NCI-H748 (cell line): ENCODE data around the gene LARGE1.

Experiments
- DNase-seq: peaks from one replicate; lab custom pipeline; 2025; ENCODE audit not compliant: unreplicated experiment; lab: John Stamatoyannopoulos, UW

LARGE1 gene

DNA sequence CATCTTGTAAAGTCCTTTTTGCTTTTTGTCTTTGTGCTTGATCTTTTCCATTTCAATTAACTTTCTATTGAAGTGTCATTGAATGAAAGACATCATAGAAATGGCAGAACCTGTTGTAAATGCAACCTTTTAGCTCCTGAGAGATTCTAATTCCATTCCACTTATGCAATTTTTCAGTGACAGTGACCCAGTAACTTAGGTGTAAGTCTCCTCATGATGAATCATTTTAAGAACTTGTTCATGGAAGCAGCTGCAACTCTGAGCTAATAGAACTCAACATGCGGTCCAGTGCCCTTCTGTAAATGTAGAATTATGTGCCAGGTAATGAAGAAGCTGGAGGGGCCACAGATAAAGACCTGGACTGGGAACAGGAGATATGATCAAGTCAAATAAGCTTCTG, 463.8 kb downstream of the LARGE1 start:
- DNase-seq: no peak

- DNase-seq: no peak
These were observed 465.2 kb downstream of the LARGE1 start for GRCh38 chr22:33455036-33455435.

- no peak for DNase-seq
These were observed 468.3 kb downstream of the LARGE1 start for GRCh38 chr22:33451866-33452469.

DNA sequence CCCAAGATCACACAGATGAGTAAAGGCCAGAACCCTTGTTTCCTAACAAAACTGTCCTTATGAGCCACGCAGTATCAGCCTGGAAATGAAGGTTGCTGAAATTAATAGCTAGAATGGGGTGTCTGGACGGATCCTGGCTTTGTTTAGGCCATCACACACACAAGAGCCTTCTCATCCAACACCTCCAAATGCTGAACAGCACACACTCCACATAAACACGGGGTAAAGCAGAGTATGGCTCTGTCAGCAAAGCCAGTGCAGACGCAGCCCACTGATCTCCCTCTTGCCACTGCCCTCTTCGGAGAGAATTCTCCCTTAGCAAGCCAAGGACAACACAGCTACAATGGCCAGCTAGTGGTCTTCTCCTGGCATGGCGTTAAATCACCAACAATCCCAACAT, 469.5 kb downstream of the LARGE1 start:
- DNase-seq: no peak

DNA sequence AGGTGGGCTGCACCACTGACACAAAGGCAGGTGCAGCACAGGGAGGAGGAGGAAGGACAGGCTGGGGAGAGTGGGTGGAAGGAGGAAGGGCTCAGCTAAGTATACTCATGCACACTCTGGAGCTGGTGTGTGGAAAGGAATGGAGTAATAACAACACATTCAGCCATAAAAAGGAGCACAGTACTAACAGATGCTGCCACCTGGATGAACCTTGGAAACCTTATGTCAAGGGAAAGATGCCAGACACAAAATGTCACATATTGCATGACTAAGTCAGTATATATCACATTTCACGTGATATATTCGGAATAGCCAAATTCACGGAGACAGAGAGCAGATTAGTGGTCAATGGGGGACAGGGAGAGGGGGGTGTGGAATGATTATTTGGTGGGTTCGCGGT, 472.5 kb downstream of the LARGE1 start:
- no peak for DNase-seq

GRCh38 chr22:33443683-33444082, 476.6 kb downstream of the LARGE1 start:
- no peak for DNase-seq

DNA sequence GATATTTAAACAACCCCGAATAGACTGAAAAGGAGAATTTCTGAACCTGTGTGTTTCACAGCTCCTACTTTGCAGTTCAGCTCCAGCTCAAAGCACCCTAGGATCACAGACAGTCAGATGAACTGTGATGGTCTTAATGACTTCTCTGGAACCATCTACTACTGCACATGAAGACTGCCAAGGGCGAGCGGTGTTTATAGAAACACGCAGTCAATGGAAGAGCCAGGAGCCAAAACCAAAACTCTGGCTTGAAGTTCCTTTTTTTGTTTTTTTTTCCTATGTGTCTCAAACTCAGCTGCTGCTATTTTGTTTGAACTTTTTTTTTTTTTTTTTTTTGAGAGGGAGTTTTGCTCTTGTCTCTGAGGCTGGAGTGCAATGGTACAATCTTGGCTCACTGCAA, 479.5 kb downstream of the LARGE1 start:
- DNase-seq: no peak

- no peak for DNase-seq
These were observed 482.0 kb downstream of the LARGE1 start for GRCh38 chr22:33438273-33438672.

GRCh38 chr22:33431300-33431699, 489.0 kb downstream of the LARGE1 start:
- no peak for DNase-seq

GRCh38 chr22:33429281-33429680, 491.0 kb downstream of the LARGE1 start:
- no peak for DNase-seq

DNA sequence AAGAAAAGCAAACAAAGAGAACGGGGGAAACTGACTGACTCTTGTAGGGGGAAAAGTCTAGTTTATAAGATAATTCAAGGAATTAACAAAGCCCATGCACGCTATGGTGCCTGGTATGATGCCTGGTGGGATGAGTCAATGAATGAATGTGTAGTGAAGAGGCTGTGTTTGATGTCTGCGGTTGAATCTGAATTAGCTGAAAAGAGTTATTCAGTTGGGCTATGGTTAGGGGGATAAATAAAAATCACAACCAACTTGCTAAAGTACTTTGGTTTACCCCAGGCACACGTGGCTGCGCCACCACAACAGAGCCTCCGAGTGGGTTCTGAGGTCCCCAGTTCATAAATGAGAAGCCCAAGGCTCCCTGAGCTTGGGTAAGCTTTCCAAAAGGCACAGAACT, 492.8 kb downstream of the LARGE1 start:
- no peak for DNase-seq

DNA sequence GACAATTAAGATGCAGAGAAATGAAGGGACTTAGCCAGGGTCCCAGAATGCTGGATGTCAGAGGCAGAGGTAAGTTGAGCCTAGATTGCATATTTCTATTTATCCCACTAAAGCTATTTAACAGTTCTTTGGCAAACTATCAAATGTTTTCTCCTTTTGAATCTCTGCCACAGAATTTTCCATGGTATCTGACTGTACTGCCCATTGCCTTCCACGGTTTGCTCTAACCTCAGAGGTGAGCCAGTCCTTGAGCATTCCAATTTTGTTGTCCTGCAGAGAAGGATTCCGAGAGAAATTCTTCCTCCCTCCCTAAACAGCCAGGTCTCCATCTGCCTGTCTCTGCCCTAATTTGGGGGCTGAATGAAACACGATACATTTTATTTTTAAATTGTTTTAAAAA, 493.8 kb downstream of the LARGE1 start:
- no peak for DNase-seq

GRCh38 chr22:33421859-33422258, 498.4 kb downstream of the LARGE1 start:
- no peak for DNase-seq

GRCh38 chr22:33418484-33418883, 501.8 kb downstream of the LARGE1 start:
- DNase-seq: no peak

GRCh38 chr22:33415401-33415800, 504.9 kb downstream of the LARGE1 start:
- no peak for DNase-seq

DNA sequence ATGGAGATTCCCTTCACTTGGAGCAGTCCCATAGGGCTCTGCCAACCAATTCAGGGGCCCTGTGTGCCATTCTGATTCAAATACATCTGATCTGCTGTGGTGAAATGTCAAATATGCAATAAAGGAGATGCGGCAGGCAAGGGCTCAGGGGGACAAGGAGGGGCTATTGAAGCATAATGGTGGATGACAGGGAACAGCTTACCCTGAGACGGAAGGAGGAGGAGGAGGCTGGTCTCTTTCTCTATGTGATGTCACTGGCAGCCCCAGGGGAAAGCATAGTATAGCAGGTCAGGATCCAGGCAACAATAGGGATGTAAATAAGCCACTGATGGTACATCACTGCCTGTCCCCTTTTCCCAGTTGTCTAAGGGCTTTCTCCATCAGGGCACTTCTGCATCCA, 511.2 kb downstream of the LARGE1 start:
- DNase-seq: no peak

DNA sequence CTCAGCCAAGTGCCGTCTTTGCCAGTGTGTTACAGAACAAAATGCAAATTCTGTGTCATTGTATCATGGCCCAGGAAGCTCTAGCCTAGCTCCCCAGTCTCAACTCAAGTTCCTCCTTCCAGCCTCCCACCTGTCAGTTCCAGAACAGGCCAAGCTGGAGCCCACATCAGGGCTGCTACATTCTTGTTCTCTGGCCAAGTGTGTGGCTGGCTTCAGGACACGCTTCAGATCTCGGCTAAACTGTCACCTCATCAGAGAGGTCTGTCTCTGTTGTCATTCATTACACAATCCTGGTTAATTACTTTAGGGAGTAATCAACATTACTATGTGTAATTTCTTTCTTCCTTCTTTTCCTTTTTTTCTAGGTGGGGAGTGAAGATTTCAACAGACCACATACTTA, 515.1 kb downstream of the LARGE1 start:
- DNase-seq: no peak

GRCh38 chr22:33404723-33405122, 515.6 kb downstream of the LARGE1 start:
- DNase-seq: no peak

DNA sequence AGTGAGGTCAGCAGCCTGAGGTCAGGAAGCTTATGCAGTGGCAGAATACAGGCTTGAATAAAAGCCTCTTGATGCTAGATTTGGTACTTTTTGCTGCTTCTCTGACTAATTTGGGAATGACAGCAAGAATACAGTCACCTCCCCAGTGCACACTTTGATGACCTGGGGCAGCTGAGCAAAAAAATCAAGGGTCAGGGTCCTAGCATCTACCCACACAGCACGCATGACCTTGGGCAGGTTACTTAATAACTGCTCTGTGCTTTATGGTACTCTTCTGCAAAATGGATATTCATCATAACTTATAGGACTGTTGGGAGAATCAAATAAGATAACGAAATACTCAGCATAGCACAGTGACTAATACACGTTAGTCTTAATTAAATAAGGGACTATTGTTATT, 518.0 kb downstream of the LARGE1 start:
- no peak for DNase-seq

DNA sequence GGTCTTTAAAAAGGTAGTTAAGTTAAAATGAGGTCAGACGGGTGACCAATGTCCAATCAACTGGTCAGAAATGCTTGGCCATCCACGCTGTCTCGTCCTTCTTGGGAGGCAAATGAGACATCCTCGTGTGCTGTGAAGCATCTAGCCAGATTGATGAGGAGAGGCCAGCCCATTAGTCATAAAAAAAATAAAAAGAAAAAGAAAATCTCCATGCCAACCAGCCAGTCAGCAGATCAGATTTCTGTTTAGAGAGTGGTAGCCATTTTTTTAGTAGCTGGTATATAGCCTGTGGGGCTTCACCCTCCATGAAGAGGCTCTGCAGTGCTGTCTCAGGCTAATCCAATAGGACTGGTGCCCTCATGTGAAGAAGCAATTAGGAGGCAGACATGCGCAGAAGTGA, 519.0 kb downstream of the LARGE1 start:
- DNase-seq: no peak

DNA sequence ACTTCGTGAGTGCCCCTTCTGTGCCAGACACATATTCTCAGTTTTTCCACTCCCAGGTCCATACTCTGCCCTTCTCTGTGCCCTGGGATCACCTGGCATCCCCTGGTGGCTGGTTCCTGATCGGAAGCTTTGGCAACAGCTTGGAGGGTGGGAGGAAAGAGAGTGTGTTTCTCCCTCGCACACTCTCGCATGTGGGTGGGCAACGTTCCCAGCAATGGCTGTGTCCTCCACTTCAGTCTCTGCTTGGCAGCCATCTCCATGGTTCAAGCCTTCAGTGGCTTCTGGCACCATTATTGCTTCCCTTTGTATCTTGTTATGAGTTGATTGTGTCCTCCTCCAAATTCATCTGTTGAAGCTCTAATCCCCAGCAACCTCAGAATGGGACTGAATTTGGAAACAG, 519.4 kb downstream of the LARGE1 start:
- DNase-seq: no peak

DNA sequence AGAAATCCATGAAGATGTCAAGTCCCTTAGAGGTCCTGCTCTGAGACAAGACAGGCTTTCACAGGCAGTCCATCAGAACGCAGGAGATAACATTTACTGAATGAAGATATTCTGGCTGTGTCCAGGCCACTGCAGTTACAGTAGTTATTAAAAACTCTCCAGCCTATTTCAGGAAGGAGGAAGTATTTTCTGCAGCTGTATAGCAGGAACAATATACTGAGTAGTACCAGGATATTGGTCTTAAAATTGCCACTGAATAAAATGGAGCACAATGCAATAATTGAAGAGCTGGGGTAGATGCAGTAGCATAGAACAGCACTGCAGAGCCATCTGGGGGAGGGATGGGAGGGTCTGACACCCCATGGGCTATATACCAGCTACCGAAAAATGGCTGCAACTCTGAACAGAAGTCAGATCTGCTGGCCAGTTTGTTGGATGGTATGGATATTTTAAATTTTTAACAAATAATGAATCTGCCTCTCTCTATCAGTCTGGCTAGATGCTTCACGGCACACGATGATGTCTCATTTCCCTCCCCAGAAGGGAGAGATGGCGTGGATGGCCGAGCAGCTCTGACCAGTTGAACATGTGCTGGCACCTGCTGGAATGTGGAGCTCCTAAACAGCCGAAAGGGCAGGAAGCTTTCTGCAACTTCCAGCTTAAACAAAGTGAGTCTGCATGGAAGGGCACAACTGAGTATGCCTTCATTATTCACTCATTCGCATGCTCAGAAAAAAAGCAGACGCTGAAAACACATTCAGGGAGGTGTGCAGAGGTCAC, 520.0 kb downstream of the LARGE1 start:
- no peak for DNase-seq

DNA sequence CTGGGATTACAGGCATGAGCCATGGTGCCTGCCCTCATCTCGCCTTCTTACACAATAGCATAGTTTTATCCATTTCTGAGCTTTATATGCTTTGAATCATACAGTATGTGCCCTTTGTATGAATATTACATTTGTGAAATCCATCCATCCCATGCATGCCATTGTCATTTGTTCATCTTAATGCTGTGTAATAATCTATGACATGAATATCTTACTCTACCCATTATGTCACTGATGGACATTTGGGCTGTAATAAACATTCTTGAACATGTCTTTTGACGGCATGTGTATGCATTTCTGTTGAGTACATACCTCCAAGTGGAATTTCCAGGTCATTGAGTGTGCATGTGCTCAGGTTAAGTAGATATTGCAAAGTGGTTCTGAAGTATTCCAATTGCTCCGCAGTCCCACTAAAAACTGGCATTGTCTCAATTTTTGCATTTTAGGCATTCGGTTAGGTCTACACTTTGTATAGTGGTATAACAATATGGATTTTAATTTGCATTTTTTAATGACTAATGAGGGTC, 522.8 kb downstream of the LARGE1 start:
- no peak for DNase-seq
